IMR-90 (cell line): ENCODE measurements around the gene UBE2QL1. TPM values are rescaled to one million over a fixed set of nuclear protein-coding genes. Genes with fewer than 3 reads are reported as not detected.

Experiments used
- ATAC-seq: fragments of 200-7000 bp; cut with Tn5 transposase; 2 replicates; pipeline ENCODE4 v1.9.1; 2020; ENCODE audit warnings: low read depth, mild to moderate bottlenecking, moderate library complexity
- BruUV-seq: library from RNA; stranded (reverse); fragments of 400-500 nt; replicated peaks from 2 replicates; lab custom pipeline; 2021; lab: Mats Ljungman, UMichigan
- CTCF ChIA-PET: fragments of 300-600 bp; formaldehyde crosslinking; extraction: SDS; loops from one replicate; lab custom pipeline; 2021; ENCODE audit warnings: antibody characterized with exemption; lab: Yijun Ruan, JAX
- POLR2A ChIA-PET: fragments of 300-600 bp; sonication (Branson Sonifier 250); formaldehyde crosslinking; loops from one replicate; lab custom pipeline; 2022; ENCODE audit warnings: antibody characterized with exemption; ENCODE audit not compliant: unreplicated experiment; lab: Charles Lee
- DNase-seq: peaks from one replicate; pipeline ENCODE4 v3.0.0; 2013
- H2AFZ ChIP-seq: replicated peaks from 2 replicates; pipeline ENCODE3; 2013; ENCODE audit warnings: low read length, mild to moderate bottlenecking; ENCODE audit not compliant: poor library complexity
- H2AK5ac ChIP-seq: 2 replicates; pipeline ENCODE4 v1.6.1; 2013; ENCODE audit warnings: low read depth, low read length, inconsistent platforms
- H2AK9ac ChIP-seq: replicated peaks from 2 replicates; pipeline ENCODE3; 2013; ENCODE audit warnings: mild to moderate bottlenecking, low read depth, low read length, moderate library complexity; ENCODE audit not compliant: poor library complexity
- H2BK120ac ChIP-seq: 2 replicates; pipeline ENCODE4 v1.6.1; 2013; ENCODE audit warnings: low read depth, low read length, inconsistent platforms
- H2BK15ac ChIP-seq: 3 replicates; pipeline ENCODE4 v1.6.1; 2013; ENCODE audit warnings: low read depth, low read length, inconsistent platforms
- H2BK20ac ChIP-seq: 2 replicates; pipeline ENCODE4 v1.6.1; 2013; ENCODE audit warnings: low read depth, mild to moderate bottlenecking, inconsistent platforms, low read length, moderate library complexity
- H2BK5ac ChIP-seq: 2 replicates; pipeline ENCODE4 v1.6.1; 2013; ENCODE audit warnings: mild to moderate bottlenecking, low read depth, low read length, inconsistent platforms; ENCODE audit not compliant: poor library complexity, severe bottlenecking
- H3K14ac ChIP-seq: replicated peaks from 2 replicates; pipeline ENCODE4 v1.6.1; 2013; ENCODE audit warnings: low read depth, low read length, inconsistent platforms
- H3K18ac ChIP-seq: 2 replicates; pipeline ENCODE4 v1.6.1; 2013; ENCODE audit warnings: low read depth, low read length, control low read depth
- H3K23ac ChIP-seq: 2 replicates; pipeline ENCODE4 v1.6.1; 2013; ENCODE audit warnings: low read depth, low read length, inconsistent platforms
- H3K27ac ChIP-seq: 2 replicates; pipeline ENCODE4 v1.5.1; 2013; ENCODE audit warnings: mild to moderate bottlenecking, control low read depth, low read length; ENCODE audit not compliant: insufficient read depth
- H3K27me3 ChIP-seq: 2 replicates; pipeline ENCODE4 v1.6.1; 2013; ENCODE audit warnings: low read length; ENCODE audit not compliant: control insufficient read depth, insufficient read depth
- H3K36me3 ChIP-seq: 2 replicates; pipeline ENCODE4 v1.6.1; 2013; ENCODE audit warnings: low read length, mixed read lengths; ENCODE audit not compliant: control insufficient read depth, insufficient read depth
- H3K4ac ChIP-seq: 2 replicates; pipeline ENCODE4 v1.6.1; 2013; ENCODE audit warnings: low read depth, low read length, inconsistent platforms
- H3K4me1 ChIP-seq: 2 replicates; pipeline ENCODE4 v1.6.1; 2013; ENCODE audit warnings: low read length, mixed read lengths; ENCODE audit not compliant: control insufficient read depth, insufficient read depth
- H3K4me2 ChIP-seq: 2 replicates; pipeline ENCODE4 v1.6.1; 2013; ENCODE audit warnings: low read depth, mild to moderate bottlenecking, control low read depth, low read length, moderate library complexity
- H3K4me3 ChIP-seq: 2 replicates; pipeline ENCODE4 v1.5.1; 2013; ENCODE audit warnings: low read depth, mild to moderate bottlenecking, control low read depth, low read length, moderate library complexity; ENCODE audit not compliant: insufficient read depth
- H3K56ac ChIP-seq: 2 replicates; pipeline ENCODE4 v1.6.1; 2013; ENCODE audit warnings: low read length, inconsistent platforms; ENCODE audit not compliant: insufficient read depth; ENCODE audit errors: extremely low read depth
- H3K79me1 ChIP-seq, 2 experiments: 2 replicates each; pipeline ENCODE4 v1.6.1; 2013; ENCODE audit warnings: low read length in 2 of 2, inconsistent platforms in 1 of 2, low read depth in 1 of 2
- H3K9ac ChIP-seq: 2 replicates; pipeline ENCODE4 v1.6.1; 2013; ENCODE audit warnings: low read depth, low read length, control low read depth
- H3K9me1 ChIP-seq: 2 replicates; pipeline ENCODE4 v1.6.1; 2013; ENCODE audit warnings: low read length, inconsistent platforms; ENCODE audit not compliant: insufficient read depth
- H3K9me3 ChIP-seq: 2 replicates; pipeline ENCODE4 v1.6.1; 2013; ENCODE audit warnings: low read length; ENCODE audit not compliant: control insufficient read depth, insufficient read depth
- H4K20me1 ChIP-seq: 2 replicates; pipeline ENCODE4 v1.6.1; 2013; ENCODE audit warnings: low read length, inconsistent platforms; ENCODE audit not compliant: insufficient read depth
- H4K5ac ChIP-seq: 2 replicates; pipeline ENCODE4 v1.6.1; 2013; ENCODE audit warnings: mild to moderate bottlenecking, low read depth, low read length, control low read depth
- H4K8ac ChIP-seq, 2 experiments: 2 replicates each; pipeline ENCODE4 v1.6.1; 2013; ENCODE audit warnings: low read depth in 2 of 2, low read length in 2 of 2, control low read depth in 1 of 2, inconsistent platforms in 1 of 2
- H4K91ac ChIP-seq: 2 replicates; pipeline ENCODE4 v1.6.1; 2013; ENCODE audit warnings: low read depth, low read length, inconsistent platforms; ENCODE audit not compliant: insufficient read depth
- CEBPB ChIP-seq: IDR thresholded peaks from 2 replicates; pipeline ENCODE4 v1.6.1; 2012; ENCODE audit warnings: low read depth, low read length, improper control_type of control experiment
- CTCF ChIP-seq: conservative IDR thresholded peaks from 2 replicates; pipeline ENCODE4 v1.5.1; 2012; ENCODE audit warnings: mild to moderate bottlenecking, low read depth, low read length, improper control_type of control experiment
- ELK1 ChIP-seq: fragments of 150-350 bp; IDR thresholded peaks from 2 replicates; pipeline ENCODE4 v1.6.1; 2016; ENCODE audit warnings: low read depth, mild to moderate bottlenecking, low read length, moderate library complexity, borderline replicate concordance
- MAZ ChIP-seq: IDR thresholded peaks from 2 replicates; pipeline ENCODE4 v1.6.1; 2012; ENCODE audit warnings: low read depth, mild to moderate bottlenecking, low read length, improper control_type of control experiment, moderate library complexity, borderline replicate concordance
- MXI1 ChIP-seq: IDR thresholded peaks from 2 replicates; pipeline ENCODE4 v1.6.1; 2012; ENCODE audit warnings: low read depth, mild to moderate bottlenecking, low read length, moderate library complexity, borderline replicate concordance
- RCOR1 ChIP-seq: IDR thresholded peaks from 2 replicates; pipeline ENCODE4 v1.6.1; 2012; ENCODE audit warnings: mild to moderate bottlenecking, low read length, improper control_type of control experiment; ENCODE audit not compliant: insufficient replicate concordance
- SMC3 ChIP-seq: fragments of 150-350 bp; IDR thresholded peaks from 2 replicates; pipeline ENCODE4 v1.6.1; 2016; ENCODE audit warnings: low read depth, mild to moderate bottlenecking, antibody characterized with exemption, low read length, moderate library complexity
- WGBS, 2 experiments: methylation state at CpG; one replicate each; pipeline versions ENCODE4 v1.1.5 to v1.1.7; 2013; ENCODE audit warnings: missing lambda C conversion rate in 2 of 2; ENCODE audit not compliant: insufficient read length in 1 of 2; ENCODE audit errors: extremely low coverage in 2 of 2; 5-methylcytosine and 5-hydroxymethylcytosine counted together
- dilution Hi-C: fragments of 300-500 bp; cut with HindIII; formaldehyde crosslinking; loops from one replicate; pipeline ENCODE4 v1.14.3; 2018; ENCODE audit warnings: low sequenced_read_pairs; ENCODE audit not compliant: unreplicated experiment
- in situ Hi-C: fragments of 300-500 bp; cut with MboI; formaldehyde crosslinking; loops from 3 replicates; pipeline ENCODE4 v1.14.3; 2019; ENCODE audit warnings: low sequenced_read_pairs, inconsistent platforms, mixed read lengths
- intact Hi-C: fragments of 100-400 bp; cut with micrococcal nuclease; formaldehyde crosslinking; loops from 2 replicates; pipeline ENCODE4 v1.10.0; 2022
- polyA plus RNA-seq, 3 experiments: library from polyadenylated mRNA; depleted of rRNA; stranded (reverse); fragments of >200 nt; gene quantifications; 2 replicates each; pipeline ENCODE4 v1.2.3, GENCODE V29; 2012; ENCODE audit warnings: low replicate concordance in 1 of 3
- total RNA-seq: library from RNA; depleted of rRNA; stranded (reverse); fragments of >200 nt; gene quantifications from 2 replicates; pipeline ENCODE4 v1.2.3, GENCODE V29; 2012

Gene UBE2QL1
- total and polyA plus RNA-seq, 2 of the 4 experiments (the other 2 are of a cell fraction), result not detected

- no peak overlapping the region for H4K91ac ChIP-seq
- H3K18ac ChIP-seq, result no peak overlapping the region
- peak overlapping the region; percentile 37 for H2AFZ ChIP-seq
- no peaks in the 10 kb centered on the region for H3K9me1 ChIP-seq
- H4K20me1 ChIP-seq, result no peaks in the 10 kb centered on the region
- TF ChIP-seq SMC3 (no peak), ELK1 (no peak), CEBPB (no peak), MXI1 (no peak), MAZ (no peak), RCOR1 (no peak), CTCF (no peak)
- H3K9me3 ChIP-seq, result no peaks in the 10 kb centered on the region
- H3K4ac ChIP-seq, result no peak overlapping the region
- H3K4me2 ChIP-seq, result no peak overlapping the region
- H3K14ac ChIP-seq, result no peak overlapping the region
- no peak overlapping the region for H3K27ac ChIP-seq
- no peak overlapping the region for H2AK9ac ChIP-seq
- H3K4me3 ChIP-seq, result no peak overlapping the region
- no TSS peak for BruUV-seq
- no peak overlapping the region for H3K9ac ChIP-seq
- no peaks in the 10 kb centered on the region for H3K4me1 ChIP-seq
- H4K5ac ChIP-seq, result no peak overlapping the region
- no peaks in the 10 kb centered on the region for H3K79me1 ChIP-seq
- intact Hi-C loops, result no loop called here
- ChIA-PET CTCF (no interaction called here), POLR2A (no interaction called here)
- in situ Hi-C loops, result no loop called here
- H3K56ac ChIP-seq, result no peak overlapping the region
- no peak overlapping the region for H2BK120ac ChIP-seq
- no peak for ATAC-seq
- H4K8ac ChIP-seq, result no peak overlapping the region
- dilution Hi-C loops, result no loop called here
- 24% methylated on average over 8 of the region's 13 CpGs; no CpG with 5 or more reads in 1 of the 2 experiments for WGBS, 2 experiments
- H3K27me3 ChIP-seq, result no peaks in the 10 kb centered on the region
- no peak overlapping the region for H3K23ac ChIP-seq
- no peak overlapping the region for H2BK20ac ChIP-seq
- no peak overlapping the region for H2AK5ac ChIP-seq
- DNase-seq, result peak; percentile 57
- H2BK5ac ChIP-seq, result no peak overlapping the region
- no peaks in the 10 kb centered on the region for H3K36me3 ChIP-seq
- H2BK15ac ChIP-seq, result no peak overlapping the region
Measured at GRCh38 chr5:6399980-6400910, 48.4 kb upstream of the UBE2QL1 start.
